Bronchial epithelial cell (primary cell): ENCODE data around the gene CAMP. TPM values are rescaled to one million over a fixed set of nuclear protein-coding genes. Genes with fewer than 3 reads are reported as not detected.

ENCODE experiments used
- DNase-seq: peaks from one replicate; pipeline ENCODE4 v3.0.0-alpha.2; 2010; ENCODE audit warnings: low read depth
- FAIRE-seq: peaks from 2 replicates; lab custom pipeline; 2011; peaks lifted over from hg19 to GRCh38; lab: Jason Lieb, UNC
- H3K27me3 ChIP-seq: 2 replicates; pipeline ENCODE4 v1.5.1; 2011; ENCODE audit warnings: low read length; ENCODE audit not compliant: control insufficient read depth, insufficient read depth
- H3K36me3 ChIP-seq: 2 replicates; pipeline ENCODE4 v1.5.1; 2011; ENCODE audit warnings: low read length; ENCODE audit not compliant: control insufficient read depth, insufficient read depth
- H3K4me3 ChIP-seq: 2 replicates; pipeline ENCODE4 v1.5.1; 2011; ENCODE audit warnings: mild to moderate bottlenecking, low read depth, low read length, control low read depth
- total RNA-seq: library from RNA; depleted of rRNA; stranded (reverse); fragments of >200 nt; gene quantifications from 2 replicates; pipeline ENCODE4 v1.2.1, GENCODE V29; 2014
- TF ChIP-seq, protein P1 (sequence below): IDR thresholded peaks from 2 replicates; pipeline ENCODE4 v1.5.1; 2011; ENCODE audit warnings: mild to moderate bottlenecking, moderate library complexity, low read length, control low read depth, inconsistent platforms; ENCODE audit not compliant: insufficient read depth, severe bottlenecking

CAMP gene
- total RNA-seq, 1 donor from 2014 or later: 11.3 TPM

DNA sequence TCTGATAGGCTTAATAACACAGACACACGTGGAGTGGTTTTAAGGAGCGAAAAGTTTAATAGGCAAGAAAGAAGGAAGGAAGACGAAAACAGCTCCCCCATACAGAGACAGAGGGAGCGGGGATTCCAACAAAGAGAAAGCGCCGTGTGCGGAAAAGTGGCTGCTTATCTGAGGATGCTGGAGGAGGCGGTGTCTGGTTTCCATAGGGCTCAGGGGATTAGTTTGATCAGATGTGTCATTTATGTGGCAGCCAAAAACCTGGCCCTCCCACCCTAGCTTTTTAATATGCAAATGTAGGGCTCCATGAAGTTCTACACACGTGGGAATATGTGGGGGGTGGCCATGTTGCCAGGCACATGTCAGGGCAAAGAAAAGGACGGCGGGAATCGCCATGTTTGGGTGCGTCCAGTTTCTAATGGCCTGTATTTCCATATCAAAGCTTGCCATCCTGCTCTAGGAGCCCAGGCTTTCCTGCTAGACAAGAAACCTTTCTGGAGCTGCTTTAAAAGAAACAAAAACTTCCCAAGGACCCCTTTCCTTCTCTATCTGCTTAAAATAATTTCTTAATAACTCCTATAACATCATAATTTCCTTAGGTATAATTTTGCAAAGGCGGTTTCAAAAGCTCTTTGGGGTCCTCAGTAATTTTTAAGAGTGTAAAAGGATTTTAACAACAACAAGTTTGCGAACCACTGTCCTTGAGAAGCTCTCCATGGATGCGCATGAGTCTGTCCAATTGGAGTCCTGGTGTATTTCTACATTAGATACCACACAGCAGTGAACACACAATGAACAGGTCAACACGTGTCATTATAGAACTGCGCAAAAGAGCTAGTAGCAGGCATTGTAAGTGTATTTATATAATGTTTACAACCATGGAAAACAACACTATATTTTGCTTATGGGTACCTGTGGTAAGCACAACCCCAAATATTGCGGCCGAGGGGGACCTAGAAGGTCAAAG is 17.0 kb downstream of the CAMP start:
- Histone ChIP-seq H3K4me3 (peak overlapping the region; percentile 54), H3K36me3 (no peaks in the 10 kb centered on the region), H3K27me3 (no peaks in the 10 kb centered on the region)
- TF ChIP-seq, protein P1, sequence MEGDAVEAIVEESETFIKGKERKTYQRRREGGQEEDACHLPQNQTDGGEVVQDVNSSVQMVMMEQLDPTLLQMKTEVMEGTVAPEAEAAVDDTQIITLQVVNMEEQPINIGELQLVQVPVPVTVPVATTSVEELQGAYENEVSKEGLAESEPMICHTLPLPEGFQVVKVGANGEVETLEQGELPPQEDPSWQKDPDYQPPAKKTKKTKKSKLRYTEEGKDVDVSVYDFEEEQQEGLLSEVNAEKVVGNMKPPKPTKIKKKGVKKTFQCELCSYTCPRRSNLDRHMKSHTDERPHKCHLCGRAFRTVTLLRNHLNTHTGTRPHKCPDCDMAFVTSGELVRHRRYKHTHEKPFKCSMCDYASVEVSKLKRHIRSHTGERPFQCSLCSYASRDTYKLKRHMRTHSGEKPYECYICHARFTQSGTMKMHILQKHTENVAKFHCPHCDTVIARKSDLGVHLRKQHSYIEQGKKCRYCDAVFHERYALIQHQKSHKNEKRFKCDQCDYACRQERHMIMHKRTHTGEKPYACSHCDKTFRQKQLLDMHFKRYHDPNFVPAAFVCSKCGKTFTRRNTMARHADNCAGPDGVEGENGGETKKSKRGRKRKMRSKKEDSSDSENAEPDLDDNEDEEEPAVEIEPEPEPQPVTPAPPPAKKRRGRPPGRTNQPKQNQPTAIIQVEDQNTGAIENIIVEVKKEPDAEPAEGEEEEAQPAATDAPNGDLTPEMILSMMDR: no peak
- FAIRE-seq (no peak), DNase-seq (no peak)

DNA sequence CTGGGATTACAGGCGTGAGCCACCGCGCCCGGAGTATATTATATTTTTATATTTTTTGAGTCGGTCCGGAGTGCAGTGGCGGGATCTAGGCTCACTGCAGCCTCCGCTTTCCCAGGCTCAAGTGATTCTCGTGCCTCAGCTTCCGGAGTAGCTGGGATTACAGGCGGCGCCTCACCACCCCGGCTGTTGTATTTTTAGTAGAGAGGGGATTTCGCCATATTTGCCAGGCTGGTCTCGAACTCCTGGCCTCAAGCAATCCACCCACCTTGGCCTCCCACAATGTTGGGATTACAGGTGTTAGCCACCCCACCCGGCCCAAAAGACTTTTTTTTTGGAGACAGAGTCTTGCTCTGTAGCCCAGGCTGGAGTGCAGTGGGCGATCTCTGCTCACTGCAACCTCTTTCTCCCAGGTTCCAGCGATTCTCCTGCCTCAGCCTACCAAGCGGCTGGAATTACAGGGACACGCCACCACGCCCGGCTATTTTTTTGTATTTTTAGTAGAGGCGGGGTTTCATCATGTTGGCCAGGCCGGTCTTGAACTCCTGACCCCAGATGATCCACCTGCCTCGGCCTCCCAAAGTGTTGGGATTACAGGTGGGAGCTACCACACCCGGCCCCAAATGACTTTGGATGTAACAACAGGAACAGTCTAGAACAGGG is 18.6 kb downstream of the CAMP start:
- Histone ChIP-seq H3K36me3 (no peaks in the 10 kb centered on the region), H3K4me3 (peak overlapping the region; percentile 54), H3K27me3 (no peaks in the 10 kb centered on the region)
- TF ChIP-seq, protein P1: no peak
- DNase-seq: no peak
- no peak for FAIRE-seq

DNA sequence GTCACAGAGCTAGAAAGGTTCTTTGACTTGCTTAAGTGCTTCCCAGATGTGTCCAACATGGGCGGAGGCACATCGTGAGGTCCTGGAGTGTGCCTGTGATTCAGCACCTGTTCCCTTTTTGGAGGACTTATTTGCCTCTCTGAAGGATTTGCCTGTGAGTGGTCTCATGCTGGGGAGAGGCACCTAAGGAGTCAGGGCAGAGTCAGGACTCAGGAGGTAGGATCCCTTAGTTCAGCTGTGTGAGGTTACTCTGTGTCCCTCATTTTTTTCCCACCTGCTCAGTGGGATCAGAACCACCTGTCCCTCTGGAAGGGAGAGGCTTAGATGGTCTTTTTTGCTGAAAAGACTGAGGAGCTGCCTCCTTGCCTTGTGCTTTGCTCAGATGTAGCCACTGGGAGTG is 20.6 kb downstream of the CAMP start:
- FAIRE-seq (no peak), DNase-seq (no peak)
- H3K27me3 ChIP-seq: no peaks in the 10 kb centered on the region
- no peak overlapping the region for H3K4me3 ChIP-seq
- H3K36me3 ChIP-seq: no peaks in the 10 kb centered on the region
- TF ChIP-seq, protein P1: no peak

DNA sequence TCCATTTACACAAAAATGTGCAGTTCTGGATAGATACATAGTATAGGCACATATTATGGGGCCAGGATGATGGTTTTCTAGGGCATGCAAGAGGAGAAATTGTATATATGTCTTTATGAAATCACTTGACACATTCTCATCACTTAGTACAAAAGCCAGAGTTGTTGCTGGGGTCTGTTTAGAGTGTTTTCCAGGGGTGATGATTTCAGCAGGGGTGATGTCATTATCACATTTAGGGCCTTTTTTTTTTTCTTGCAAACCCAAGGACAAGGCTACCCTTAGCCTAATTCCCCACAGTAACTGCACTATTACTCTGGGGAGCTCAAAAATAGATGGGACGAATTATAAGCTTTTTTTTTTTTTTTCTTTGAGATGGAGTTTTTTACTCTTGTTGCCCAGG is 21.2 kb downstream of the CAMP start:
- Histone ChIP-seq H3K4me3 (no peak overlapping the region), H3K27me3 (no peaks in the 10 kb centered on the region), H3K36me3 (no peaks in the 10 kb centered on the region)
- no peak for FAIRE-seq
- TF ChIP-seq, protein P1: no peak
- DNase-seq: no peak

DNA sequence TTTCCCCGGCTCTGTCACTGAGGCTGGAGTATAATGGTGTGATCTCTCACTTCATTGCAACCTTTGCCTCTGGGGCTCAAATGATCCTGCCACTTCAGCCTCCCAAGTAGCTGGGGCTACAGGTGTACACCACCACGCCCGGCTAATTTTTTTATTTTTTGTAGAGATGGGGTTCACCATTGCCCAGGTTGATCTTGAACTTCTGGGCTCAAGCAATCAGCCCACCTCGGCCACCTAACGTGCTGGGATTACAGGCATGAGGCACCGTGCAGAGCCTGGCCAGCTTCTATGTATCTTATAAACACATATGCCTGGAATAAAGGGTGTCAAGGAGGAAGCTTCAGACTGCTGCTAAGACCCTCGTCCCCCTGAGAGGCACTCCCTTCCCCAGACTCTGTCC is 21.8 kb downstream of the CAMP start:
- Histone ChIP-seq H3K4me3 (no peak overlapping the region), H3K27me3 (no peaks in the 10 kb centered on the region), H3K36me3 (no peaks in the 10 kb centered on the region)
- DNase-seq: no peak
- TF ChIP-seq, protein P1: no peak
- FAIRE-seq: no peak
